A204.1 (cell line): Measurements from ENCODE around the gene NACC2.

ENCODE experiments used
- FAIRE-seq: peaks from 2 replicates; lab custom pipeline; 2012; peaks lifted over from hg19 to GRCh38; lab: Jason Lieb, UNC

Gene NACC2

GRCh38 chr9:136128436-136128835 is 33.3 kb upstream of the NACC2 start:
- FAIRE-seq: no peak

GRCh38 chr9:136127313-136127712 is 32.2 kb upstream of the NACC2 start:
- no peak for FAIRE-seq

- FAIRE-seq: no peak
Observed at GRCh38 chr9:136124976-136125692, 30.0 kb upstream of the NACC2 start.

GRCh38 chr9:136122425-136123383 is 27.6 kb upstream of the NACC2 start:
- FAIRE-seq: no peak

GRCh38 chr9:136121801-136122200 is 26.7 kb upstream of the NACC2 start:
- FAIRE-seq: no peak

- no peak for FAIRE-seq
Observed at GRCh38 chr9:136120438-136120844, 25.4 kb upstream of the NACC2 start.

GRCh38 chr9:136119883-136120393 is 24.8 kb upstream of the NACC2 start:
- FAIRE-seq: no peak

- no peak for FAIRE-seq
Observed at GRCh38 chr9:136119061-136119882, 24.2 kb upstream of the NACC2 start.

- FAIRE-seq: no peak
Observed at GRCh38 chr9:136118320-136119060, 23.4 kb upstream of the NACC2 start, which contains the start of gene TMEM250. Gene TMEM250, minus strand, starts transcription at chr9:136118875. Its CDS starts 1,975 bp downstream, at chr9:136116900.

- no peak for FAIRE-seq
Observed at GRCh38 chr9:136117916-136118319, 22.8 kb upstream of the NACC2 start.

GRCh38 chr9:136117291-136117915 is 22.3 kb upstream of the NACC2 start:
- FAIRE-seq: no peak

- FAIRE-seq: no peak
Observed at GRCh38 chr9:136116360-136117098, 21.4 kb upstream of the NACC2 start.

- FAIRE-seq: no peak
Observed at GRCh38 chr9:136115641-136116359, 20.7 kb upstream of the NACC2 start.

- FAIRE-seq: no peak
Observed at GRCh38 chr9:136115206-136115605, 20.1 kb upstream of the NACC2 start.

- no peak for FAIRE-seq
Observed at GRCh38 chr9:136114610-136115009, 19.5 kb upstream of the NACC2 start.

- FAIRE-seq: no peak
Observed at GRCh38 chr9:136112541-136112940, 17.5 kb upstream of the NACC2 start.

GRCh38 chr9:136111910-136112309 is 16.8 kb upstream of the NACC2 start:
- no peak for FAIRE-seq

- no peak for FAIRE-seq
Observed at GRCh38 chr9:136111190-136111589, 16.1 kb upstream of the NACC2 start.
